ENCODE data around the gene FGFBP1. TPM values are rescaled to one million over a fixed set of nuclear protein-coding genes. Genes with fewer than 3 reads are reported as not detected.
"Not testable (repeated sequence)": the region's sequence is repeated elsewhere in the genome, so short reads cannot be mapped to it uniquely, and the experiment has no call there.

The FGFBP1 gene
- total RNA-seq, 2 donors from 2014 or later = not detected

DNA sequence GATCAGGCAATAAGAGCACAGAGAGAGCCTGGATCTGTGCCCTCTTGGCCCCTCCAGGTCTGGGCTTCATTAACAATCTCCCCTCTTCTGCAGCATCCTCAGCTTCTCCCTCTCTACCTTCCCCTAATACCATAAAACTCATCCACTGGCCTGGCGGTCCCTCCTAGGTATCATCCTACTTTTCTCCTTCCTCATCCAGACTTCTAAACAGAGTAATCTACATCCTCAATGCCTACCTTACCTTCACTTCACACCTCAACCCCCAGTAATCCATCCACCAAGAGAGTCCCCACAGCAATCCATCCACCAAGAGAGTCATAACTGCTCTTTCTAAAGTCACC lies 17.0 kb downstream of the FGFBP1 start:
- Mint-ChIP-seq H3K27ac (no peak overlapping the region), H3K36me3 (no peaks in the 10 kb centered on the region), H3K9me3 (no peaks in the 10 kb centered on the region)
- ATAC-seq (no peak), DNase-seq (ENCODE audit: low spot score in 2 of 2) (no peak)

DNA sequence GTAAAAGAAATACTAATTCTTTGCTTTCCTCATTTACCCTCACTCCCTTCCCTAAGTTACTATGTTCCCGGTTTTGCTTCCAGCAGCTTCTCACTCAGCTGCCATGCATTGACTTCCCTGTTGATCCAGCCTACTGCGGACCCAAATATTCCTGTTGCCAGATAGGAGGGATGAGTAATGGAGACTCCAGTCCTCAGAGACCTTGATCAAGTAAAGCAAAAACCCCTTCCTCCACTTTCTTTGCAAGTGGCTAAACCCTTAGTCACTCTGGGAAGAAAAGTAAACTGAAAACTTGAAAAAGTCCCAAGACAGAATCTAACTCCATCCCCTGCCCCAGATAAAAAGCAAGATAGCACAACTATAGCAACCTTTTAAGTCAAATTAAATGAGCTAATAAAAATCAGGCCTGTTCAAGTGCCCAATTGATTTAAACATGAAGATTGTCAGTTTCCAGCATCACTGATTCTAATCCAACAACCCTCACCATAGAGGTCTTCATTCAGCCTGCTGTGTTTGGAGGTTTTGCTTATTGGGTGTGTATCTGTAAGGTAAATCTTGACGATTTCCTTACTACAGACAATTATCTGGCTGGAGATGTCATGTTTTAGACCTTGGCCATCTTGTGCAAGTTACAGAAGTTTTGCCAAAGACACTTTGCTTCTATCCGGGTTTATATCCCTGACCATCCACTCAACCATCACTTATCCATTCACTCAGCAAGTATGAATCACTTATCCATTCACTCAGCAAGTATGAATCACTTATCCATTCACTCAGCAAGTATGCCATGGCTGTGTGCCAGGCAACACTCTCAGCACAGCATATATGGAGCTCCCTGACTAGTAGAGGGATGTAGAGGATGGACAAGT lies 17.6 kb downstream of the FGFBP1 start:
- Mint-ChIP-seq H3K9me3 (peaks cover 1% of the 10 kb centered on the region in 2 donors), H3K36me3 (no peaks in the 10 kb centered on the region), H3K27ac (no peak overlapping the region)
- DNase-seq (ENCODE audit: low spot score in 2 of 2) (no peak), ATAC-seq (peak; percentile 40 to 46)

GRCh38 chr4:15918484-15919129 lies 19.9 kb downstream of the FGFBP1 start:
- DNase-seq (ENCODE audit: low spot score in 2 of 2) = no peak
- no peak for ATAC-seq
- Mint-ChIP-seq H3K9me3 (peaks cover 4 to 5% of the 10 kb centered on the region in 2 donors), H3K36me3 (no peaks in the 10 kb centered on the region), H3K27ac (no peak overlapping the region)

DNA sequence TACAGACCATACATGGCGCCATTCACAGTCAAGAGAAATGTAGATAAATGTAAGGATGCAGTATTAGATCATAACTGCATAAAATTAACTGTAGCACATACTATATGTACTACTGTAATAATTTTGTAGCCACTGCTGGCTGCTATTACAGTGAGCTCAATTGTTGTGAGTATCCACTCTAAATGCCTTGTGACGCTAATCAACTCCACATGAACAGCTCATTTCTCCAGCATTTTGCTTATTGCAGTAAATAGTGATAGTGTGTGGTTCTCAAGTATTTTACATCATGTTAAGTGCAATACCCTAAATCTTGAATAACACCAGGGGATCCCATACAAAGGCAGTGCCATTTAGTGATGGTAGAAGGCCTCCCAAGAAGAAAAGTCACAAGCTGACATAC lies 21.2 kb downstream of the FGFBP1 start:
- DNase-seq (ENCODE audit: low spot score in 2 of 2) (no peak), ATAC-seq (no peak)
- Mint-ChIP-seq H3K27ac (no peak overlapping the region), H3K9me3 (peaks cover 4 to 5% of the 10 kb centered on the region in 2 donors), H3K36me3 (no peaks in the 10 kb centered on the region)

DNA sequence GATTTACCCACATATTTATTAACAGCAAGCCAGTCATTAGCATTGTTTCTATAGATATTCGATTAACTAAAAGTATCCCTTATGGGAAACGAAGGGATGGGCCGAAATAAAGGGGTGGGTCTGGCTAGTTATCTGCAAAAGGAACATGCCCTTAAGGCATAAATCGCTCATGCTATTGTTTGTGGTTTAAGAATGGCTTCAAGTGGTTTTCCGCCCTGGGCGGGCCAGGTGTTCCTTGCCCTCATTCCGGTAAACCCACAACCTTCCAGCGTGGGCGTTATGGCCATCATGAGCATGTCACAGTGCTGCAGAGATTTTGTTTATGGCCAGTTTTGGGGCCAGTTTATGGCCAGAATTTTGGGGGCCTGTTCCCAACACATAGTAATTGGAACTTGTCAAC lies 22.2 kb downstream of the FGFBP1 start:
- not testable (repeated sequence) for H3K36me3 Mint-ChIP-seq; DNase-seq (ENCODE audit: low spot score in 2 of 2); H3K27ac Mint-ChIP-seq; H3K9me3 Mint-ChIP-seq; ATAC-seq

GRCh38 chr4:15914736-15915135 lies 23.8 kb downstream of the FGFBP1 start:
- Mint-ChIP-seq H3K36me3 (no peaks in the 10 kb centered on the region), H3K27ac (no peak overlapping the region), H3K9me3 (peaks cover 4 to 5% of the 10 kb centered on the region in 2 donors)
- ATAC-seq = peak; percentile 60 to 81
- no peak for DNase-seq (ENCODE audit: low spot score in 2 of 2)

DNA sequence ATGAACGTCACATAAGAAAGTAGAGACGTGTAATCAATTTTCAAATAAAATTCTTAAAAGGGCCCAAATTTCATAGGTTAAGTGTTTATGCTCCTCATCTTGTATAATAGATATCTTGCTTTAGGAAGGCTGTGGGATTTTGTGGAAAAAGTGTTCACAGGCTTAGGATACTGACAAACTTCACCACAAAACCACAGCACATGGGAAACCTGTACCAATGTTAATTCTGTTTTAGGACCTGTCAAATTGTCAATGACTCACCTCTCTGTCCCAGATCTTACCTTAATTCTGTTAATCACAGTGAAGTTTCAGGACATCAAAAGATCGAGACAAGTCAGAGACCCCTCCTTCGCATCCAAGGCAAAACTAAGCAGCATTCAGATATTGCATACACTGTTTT lies 24.2 kb downstream of the FGFBP1 start:
- Mint-ChIP-seq H3K36me3 (no peaks in the 10 kb centered on the region), H3K27ac (no peak overlapping the region), H3K9me3 (peaks cover 4 to 5% of the 10 kb centered on the region in 2 donors)
- ATAC-seq = peak; percentile 33 to 49
- no peak for DNase-seq (ENCODE audit: low spot score in 2 of 2)

DNA sequence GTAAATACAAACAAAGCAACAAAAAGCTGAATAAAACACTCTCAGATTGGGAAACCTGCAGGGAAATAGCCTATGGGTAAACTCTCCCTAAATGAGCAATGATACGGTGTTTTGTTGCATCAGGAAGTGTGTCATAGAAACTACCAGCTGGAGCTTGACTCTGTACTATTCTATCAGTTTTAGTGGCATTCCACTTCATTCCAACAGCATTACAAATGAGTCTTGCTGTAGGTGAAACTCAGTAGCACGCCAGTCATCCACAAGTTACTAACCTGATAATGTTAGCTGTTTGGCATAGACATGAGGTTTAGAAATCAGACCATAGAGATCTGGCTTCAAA lies 24.9 kb downstream of the FGFBP1 start:
- Mint-ChIP-seq H3K9me3 (peaks cover 4 to 5% of the 10 kb centered on the region in 2 donors), H3K36me3 (no peaks in the 10 kb centered on the region), H3K27ac (no peak overlapping the region)
- DNase-seq (ENCODE audit: low spot score in 2 of 2) = no peak
- peak; percentile 26 to 82 for ATAC-seq

DNA sequence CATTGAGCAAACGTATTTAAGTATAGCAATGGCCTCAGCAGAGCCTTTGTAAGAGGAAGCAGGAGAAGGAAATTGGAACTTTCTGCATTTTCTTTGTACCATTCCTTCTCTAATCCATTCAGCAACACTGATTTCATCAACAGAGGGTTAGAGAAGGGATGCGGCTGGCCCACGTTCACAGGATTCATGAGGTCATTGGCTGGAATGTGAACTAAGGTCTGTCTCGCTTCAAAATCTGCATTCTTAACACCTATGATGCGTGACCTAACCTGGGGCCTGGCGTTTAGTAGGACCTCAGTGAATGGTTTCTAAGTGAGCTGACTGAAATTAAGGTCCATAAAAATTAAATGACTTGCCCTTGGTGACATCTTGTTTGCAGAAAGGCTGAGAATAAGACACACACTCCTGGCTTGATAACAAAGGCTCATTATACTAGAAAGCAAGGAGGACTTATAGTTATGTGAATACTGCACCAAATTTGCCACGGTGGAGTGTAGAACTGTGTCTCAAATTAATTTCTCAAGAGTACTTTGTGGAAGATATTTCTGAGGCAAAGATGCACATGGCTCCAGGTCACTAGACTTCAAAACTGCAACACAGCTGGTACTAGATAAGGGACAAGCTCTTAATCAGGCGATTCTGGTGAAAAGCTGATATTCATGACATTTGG lies 25.4 kb downstream of the FGFBP1 start:
- Mint-ChIP-seq H3K9me3 (peaks cover 4 to 5% of the 10 kb centered on the region in 2 donors), H3K36me3 (no peaks in the 10 kb centered on the region), H3K27ac (no peak overlapping the region)
- ATAC-seq = no peak
- no peak for DNase-seq (ENCODE audit: low spot score in 2 of 2)

DNA sequence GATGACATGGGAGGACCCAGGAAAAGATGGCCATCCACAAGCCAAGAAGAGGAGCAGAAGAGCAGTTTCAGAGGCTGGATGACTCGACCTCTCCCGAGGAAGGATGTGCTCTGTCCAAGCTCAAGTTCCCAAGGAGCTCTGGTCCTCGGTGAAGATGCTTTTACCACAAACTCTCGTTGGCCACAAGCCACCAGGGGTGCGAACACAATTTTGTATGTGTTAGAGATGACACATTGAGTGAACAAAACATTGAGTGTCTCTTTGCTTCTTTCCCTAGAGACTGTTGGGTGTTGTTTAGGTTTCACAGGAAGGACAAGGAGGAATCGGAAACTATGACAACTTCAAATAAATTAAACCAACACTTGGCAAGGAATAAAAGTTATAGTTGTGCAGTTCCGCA lies 26.3 kb downstream of the FGFBP1 start:
- Mint-ChIP-seq H3K27ac (no peak overlapping the region), H3K9me3 (peaks cover 4 to 5% of the 10 kb centered on the region in 2 donors), H3K36me3 (no peaks in the 10 kb centered on the region)
- no peak for DNase-seq (ENCODE audit: low spot score in 2 of 2)
- ATAC-seq = no peak

DNA sequence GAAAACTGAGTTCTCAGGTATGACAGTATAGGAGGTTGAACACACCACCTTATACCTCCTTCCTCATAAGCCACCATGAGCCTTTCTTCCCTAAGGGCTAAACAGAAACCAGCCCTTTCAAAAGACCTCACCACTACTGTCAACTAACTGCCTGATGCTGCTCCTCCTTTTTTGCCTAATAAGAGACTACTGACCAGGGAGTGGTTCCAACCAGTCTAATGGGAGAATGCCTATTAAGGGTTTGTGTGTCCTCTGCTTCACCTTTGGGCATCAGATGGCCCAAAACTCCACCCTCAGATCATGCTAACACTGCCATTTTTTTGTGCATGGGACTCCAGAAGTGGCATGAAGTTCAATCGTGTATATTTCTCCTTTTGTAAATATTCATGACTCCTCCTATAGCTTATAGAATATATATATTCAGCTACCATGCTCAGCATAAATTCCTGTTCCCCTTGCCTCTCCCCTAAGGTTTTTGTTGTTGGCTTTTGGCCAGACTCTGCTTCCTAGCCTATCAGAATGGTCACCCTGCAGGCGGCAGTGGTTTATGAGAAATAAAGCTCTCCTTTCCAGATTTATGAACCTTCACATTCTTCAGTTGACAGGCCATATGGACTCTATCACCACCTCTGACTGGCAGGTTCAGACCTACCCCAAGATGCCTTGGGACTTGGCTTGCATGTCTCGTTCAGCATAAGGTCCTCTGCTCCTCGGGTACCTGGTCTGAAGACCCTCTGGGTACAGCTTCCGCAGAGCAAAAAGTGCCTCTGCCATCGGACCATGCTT lies 28.2 kb downstream of the FGFBP1 start:
- no peak overlapping the region for H3K27ac Mint-ChIP-seq

GRCh38 chr4:15907430-15907829 lies 31.1 kb downstream of the FGFBP1 start:
- peaks cover 0 to 10% of the 10 kb centered on the region in 2 donors for H3K9me3 Mint-ChIP-seq
- no peaks in the 10 kb centered on the region for H3K36me3 Mint-ChIP-seq
- DNase-seq (ENCODE audit: low spot score in 2 of 2) (no peak), ATAC-seq (no peak)
- no peak overlapping the region for H3K27ac Mint-ChIP-seq

More for the DNA sequence above, 28.2 kb downstream of the FGFBP1 start:
- H3K36me3 Mint-ChIP-seq = no peaks in the 10 kb centered on the region
- no peak for ATAC-seq
- no peaks in the 10 kb centered on the region for H3K9me3 Mint-ChIP-seq
- no peak for DNase-seq (ENCODE audit: low spot score in 2 of 2)

GRCh38 chr4:15906020-15906443 lies 32.5 kb downstream of the FGFBP1 start:
- Mint-ChIP-seq H3K9me3 (peaks cover 0 to 15% of the 10 kb centered on the region in 2 donors), H3K27ac (no peak overlapping the region), H3K36me3 (peaks cover 0 to 6% of the 10 kb centered on the region in 2 donors)
- ATAC-seq (peak; percentile 54 to 72), DNase-seq (ENCODE audit: low spot score in 2 of 2) (no peak)

DNA sequence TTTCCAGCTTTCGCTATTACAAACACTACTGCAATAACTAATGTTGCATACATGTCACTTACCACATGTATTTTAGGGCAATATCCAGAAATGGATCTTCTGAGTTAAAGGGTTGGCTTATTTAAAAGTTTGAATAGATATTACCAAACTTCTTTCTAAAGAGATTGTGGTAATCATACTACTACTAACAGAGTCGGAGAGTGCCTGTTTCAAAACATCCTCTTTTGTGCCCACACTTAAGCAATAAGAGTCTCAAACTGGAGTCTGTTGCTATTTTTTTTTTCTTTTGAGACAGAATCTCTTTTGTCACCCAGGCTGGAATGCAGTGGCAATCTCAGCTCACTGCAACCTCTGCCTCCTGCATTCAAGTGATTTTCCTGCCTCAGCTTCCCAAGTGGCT lies 35.8 kb downstream of the FGFBP1 start:
- ATAC-seq (no peak), DNase-seq (ENCODE audit: low spot score in 2 of 2) (no peak)
- Mint-ChIP-seq H3K27ac (no peak overlapping the region), H3K9me3 (peaks cover 0 to 15% of the 10 kb centered on the region in 2 donors), H3K36me3 (peaks cover 0 to 7% of the 10 kb centered on the region in 2 donors)

DNA sequence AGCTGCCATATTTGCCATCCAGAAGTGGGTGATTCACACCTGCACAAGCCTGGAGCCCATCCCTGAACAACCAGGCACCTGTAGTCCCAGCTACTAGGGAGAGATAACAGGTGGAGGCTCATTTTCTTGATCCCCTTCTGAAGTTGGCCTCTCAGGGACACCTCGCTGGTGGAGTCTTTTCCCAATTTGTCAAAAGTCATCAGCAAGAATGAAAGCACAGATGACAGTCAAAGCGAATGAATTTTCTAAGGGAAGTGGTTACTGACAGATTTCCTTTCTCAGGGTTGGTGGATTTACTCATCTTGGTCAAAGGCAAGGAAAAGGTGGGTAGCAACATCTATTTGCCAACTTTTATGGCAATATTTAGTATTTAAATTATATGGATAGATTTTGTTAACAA lies 36.5 kb downstream of the FGFBP1 start:
- ATAC-seq (peak; percentile 71 to 86), DNase-seq (ENCODE audit: low spot score in 2 of 2) (peak in 1 of 2 donors; percentile 6)
- H3K36me3 Mint-ChIP-seq = peaks cover 0 to 7% of the 10 kb centered on the region in 2 donors
- H3K9me3 Mint-ChIP-seq = peaks cover 0 to 15% of the 10 kb centered on the region in 2 donors
- no peak overlapping the region for H3K27ac Mint-ChIP-seq

DNA sequence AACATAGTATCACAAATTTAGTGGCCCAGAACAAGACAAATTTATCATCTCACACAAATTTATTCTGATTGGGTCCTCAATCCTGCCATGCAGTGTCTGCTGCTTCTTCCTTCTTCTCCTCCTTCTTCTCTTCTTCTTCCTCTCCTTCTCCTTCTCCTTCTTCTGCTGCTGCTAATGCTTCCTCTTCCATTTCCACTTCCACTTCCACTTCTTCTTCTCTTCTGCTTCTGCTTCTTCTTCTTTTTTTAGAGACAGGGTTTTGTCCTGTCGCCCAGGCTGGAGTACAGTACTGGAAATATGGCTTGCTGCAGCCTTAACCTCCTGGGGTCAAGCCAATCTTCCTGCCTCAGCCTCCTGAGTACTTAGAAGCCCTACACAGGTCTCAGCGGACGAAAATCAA lies 37.5 kb downstream of the FGFBP1 start:
- ATAC-seq = no peak
- H3K27ac Mint-ChIP-seq = no peak overlapping the region
- peaks cover 0 to 7% of the 10 kb centered on the region in 2 donors for H3K36me3 Mint-ChIP-seq
- DNase-seq (ENCODE audit: low spot score in 2 of 2) = no peak
- peaks cover 0 to 15% of the 10 kb centered on the region in 2 donors for H3K9me3 Mint-ChIP-seq

All from activated naive CD4-positive, alpha-beta T cell treated with anti-CD3 and anti-CD28 coated beads, Interleukin-2, amount 50 U/mL, for 72 hours (primary cell).